Fibroblast of villous mesenchyme (primary cell): Measurements from ENCODE around the gene PSAT1. TPM values are rescaled to one million over a fixed set of nuclear protein-coding genes. Genes with fewer than 3 reads are reported as not detected.

Source experiments
- DNase-seq: peaks from one replicate; pipeline ENCODE4 v3.0.0-alpha.2; 2010; ENCODE audit warnings: low read depth
- H3K4me3 ChIP-seq: 2 replicates; pipeline ENCODE4 v1.5.1; 2011; ENCODE audit warnings: low read depth, mild to moderate bottlenecking, low read length
- total RNA-seq: library from RNA; depleted of rRNA; stranded (reverse); fragments of >200 nt; gene quantifications from 2 replicates; pipeline ENCODE4 v1.2.3, GENCODE V29; 2012
- TF ChIP-seq, protein P1 (sequence below): IDR thresholded peaks from 2 replicates; pipeline ENCODE4 v1.5.1; 2012; ENCODE audit warnings: low read depth, mild to moderate bottlenecking, low read length; ENCODE audit not compliant: insufficient read depth

The PSAT1 gene
- total RNA-seq, 1 donor, result 106 TPM

DNA sequence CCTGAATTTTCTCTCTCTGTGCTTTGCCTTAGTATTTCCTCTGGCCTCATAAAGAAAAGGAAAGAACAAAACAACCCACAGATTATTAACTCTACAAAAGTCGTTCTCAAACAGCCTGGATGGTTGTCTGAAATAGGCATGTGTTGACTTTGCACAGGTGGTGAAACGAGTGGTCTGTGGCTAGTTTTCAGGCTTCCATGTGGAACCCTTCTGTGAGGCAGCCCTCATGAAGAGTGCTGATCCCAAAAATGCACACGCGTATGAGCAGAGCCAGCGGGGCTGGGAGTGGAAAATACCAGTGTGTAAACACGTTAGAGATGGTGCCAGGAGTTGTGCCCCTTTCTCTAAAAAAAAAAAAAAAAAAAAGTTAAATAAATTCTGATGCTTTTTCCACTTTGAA lies 4.9 kb upstream of the PSAT1 start:
- no peak overlapping the region for H3K4me3 ChIP-seq
- no peak for DNase-seq
- TF ChIP-seq, protein P1, sequence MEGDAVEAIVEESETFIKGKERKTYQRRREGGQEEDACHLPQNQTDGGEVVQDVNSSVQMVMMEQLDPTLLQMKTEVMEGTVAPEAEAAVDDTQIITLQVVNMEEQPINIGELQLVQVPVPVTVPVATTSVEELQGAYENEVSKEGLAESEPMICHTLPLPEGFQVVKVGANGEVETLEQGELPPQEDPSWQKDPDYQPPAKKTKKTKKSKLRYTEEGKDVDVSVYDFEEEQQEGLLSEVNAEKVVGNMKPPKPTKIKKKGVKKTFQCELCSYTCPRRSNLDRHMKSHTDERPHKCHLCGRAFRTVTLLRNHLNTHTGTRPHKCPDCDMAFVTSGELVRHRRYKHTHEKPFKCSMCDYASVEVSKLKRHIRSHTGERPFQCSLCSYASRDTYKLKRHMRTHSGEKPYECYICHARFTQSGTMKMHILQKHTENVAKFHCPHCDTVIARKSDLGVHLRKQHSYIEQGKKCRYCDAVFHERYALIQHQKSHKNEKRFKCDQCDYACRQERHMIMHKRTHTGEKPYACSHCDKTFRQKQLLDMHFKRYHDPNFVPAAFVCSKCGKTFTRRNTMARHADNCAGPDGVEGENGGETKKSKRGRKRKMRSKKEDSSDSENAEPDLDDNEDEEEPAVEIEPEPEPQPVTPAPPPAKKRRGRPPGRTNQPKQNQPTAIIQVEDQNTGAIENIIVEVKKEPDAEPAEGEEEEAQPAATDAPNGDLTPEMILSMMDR, result no peak

- no peak for DNase-seq
- no peak overlapping the region for H3K4me3 ChIP-seq
- TF ChIP-seq, protein P1, result no peak
Measured at GRCh38 chr9:78292716-78293497, 4.0 kb upstream of the PSAT1 start.

DNA sequence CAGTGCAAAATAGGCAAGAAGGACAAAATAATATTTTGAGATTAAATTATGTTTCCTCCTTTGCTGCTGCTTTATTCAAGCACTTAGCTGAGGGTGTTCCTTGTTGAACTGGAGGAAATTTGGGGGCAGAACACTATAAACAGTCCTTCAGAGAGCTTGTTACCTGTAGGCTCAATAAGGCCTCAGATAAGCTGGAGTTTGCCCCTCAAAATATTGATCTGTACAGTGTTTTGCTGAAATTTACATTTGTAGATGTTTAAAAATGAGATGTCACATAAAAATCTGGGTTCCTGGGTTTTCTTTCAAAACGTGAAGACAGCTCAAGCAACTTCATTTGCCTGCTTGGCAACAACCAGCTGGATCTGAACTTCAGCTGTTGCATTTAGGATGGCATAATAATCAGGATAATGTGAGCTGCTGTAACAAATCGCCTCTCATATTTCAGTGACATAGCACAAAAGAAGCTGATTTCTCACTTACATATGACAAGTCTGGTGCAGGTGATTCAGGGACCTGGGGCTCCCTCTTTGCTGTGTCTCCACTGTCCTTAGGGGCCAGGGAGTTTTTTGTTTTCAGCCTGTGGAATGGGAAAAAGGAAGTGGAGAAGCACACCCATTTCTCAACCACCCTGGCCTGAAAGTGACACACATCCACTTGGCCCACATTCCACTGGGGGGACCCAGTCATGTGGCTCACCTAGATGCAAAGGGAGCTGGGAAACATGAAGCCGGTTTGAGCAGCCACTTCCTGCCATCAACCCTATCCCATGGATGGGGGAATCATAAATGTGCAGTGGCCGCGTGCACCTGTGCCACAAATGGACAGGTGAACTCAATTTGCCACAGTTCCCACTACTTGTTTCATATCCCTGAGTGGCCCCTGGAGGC lies 2.4 kb upstream of the PSAT1 start:
- TF ChIP-seq, protein P1, result no peak
- no peak for DNase-seq
- H3K4me3 ChIP-seq, result no peak overlapping the region

DNA sequence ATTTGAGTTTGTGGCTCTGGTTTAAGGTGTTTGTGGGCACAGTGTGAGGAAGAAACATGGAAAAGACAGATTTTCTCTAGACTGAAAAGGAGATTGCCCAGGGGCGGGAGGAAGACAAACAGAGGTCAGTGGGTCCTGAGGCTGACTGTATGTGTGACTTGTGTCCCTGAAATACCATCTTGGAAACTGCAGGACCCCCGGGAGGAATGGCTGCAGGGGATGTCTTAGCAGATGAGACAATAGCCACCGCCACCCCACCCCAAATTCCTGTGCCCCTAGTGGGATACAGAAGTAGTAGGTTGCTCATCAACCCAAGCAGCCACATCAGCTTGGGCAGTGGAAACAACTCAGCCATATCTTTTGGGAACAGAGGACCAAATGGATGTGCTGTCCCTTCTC lies 1.7 kb upstream of the PSAT1 start:
- TF ChIP-seq, protein P1, result no peak
- no peak for DNase-seq
- no peak overlapping the region for H3K4me3 ChIP-seq

DNA sequence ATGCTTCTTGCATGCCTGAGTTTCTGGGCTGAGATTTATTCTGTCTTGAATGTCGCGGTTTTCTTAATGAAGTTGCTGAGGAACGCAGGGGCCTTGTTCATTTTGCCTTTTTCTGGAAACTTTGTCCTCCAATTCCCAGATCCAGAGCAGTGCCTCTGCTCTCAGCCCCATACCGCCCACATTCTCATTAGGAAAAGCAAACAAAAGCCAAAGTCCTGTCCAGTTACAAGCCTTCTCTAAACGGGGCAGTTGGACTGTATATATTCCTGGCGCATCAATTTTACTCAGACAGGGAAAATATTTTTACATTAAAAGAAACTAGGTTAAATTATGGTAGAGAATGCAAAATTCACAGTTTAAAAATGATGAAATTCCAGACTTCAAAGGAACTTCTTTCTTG lies 1.2 kb upstream of the PSAT1 start:
- H3K4me3 ChIP-seq, result peak overlapping the region; percentile 94
- DNase-seq, result no peak
- TF ChIP-seq, protein P1, result no peak

GRCh38 chr9:78296201-78296892 lies 578 bp upstream of the PSAT1 start:
- TF ChIP-seq, protein P1, result no peak
- DNase-seq, result peak; percentile 42
- peak overlapping the region; percentile 94 for H3K4me3 ChIP-seq
